ENCODE data around the gene HOXC13.

Gene HOXC13

GRCh38 chr12:53948650-53949593 lies 10.3 kb downstream of the HOXC13 start:
- Histone ChIP-seq H3K27me3 (ENCODE audit: insufficient read depth, poor library complexity, severe bottlenecking) (peaks cover 84% of the 10 kb centered on the region), H3K27ac (ENCODE audit: poor library complexity, severe bottlenecking) (no peak overlapping the region), H3K4me1 (ENCODE audit: insufficient read depth, poor library complexity, severe bottlenecking) (no peaks in the 10 kb centered on the region), H3K9me3 (ENCODE audit: severe bottlenecking) (no peaks in the 10 kb centered on the region), H3K36me3 (ENCODE audit: low read depth) (no peaks in the 10 kb centered on the region), H3K4me3 (ENCODE audit: severe bottlenecking) (no peak overlapping the region)
- DNase-seq (ENCODE audit: low spot score) (no peak), ATAC-seq (ENCODE audit: low read depth) (no peak)
- no peak for TF ChIP-seq CTCF (IDR thresholded peaks at IDR 0.05; ENCODE audit: poor library complexity, severe bottlenecking)

- no peaks in the 10 kb centered on the region for H3K9me3 ChIP-seq (ENCODE audit: severe bottlenecking)
- no peak overlapping the region for H3K4me3 ChIP-seq (ENCODE audit: severe bottlenecking)
- no peaks in the 10 kb centered on the region for H3K4me1 ChIP-seq (ENCODE audit: insufficient read depth, poor library complexity, severe bottlenecking)
- ATAC-seq (ENCODE audit: low read depth), result no peak
- peaks cover 84% of the 10 kb centered on the region for H3K27me3 ChIP-seq (ENCODE audit: insufficient read depth, poor library complexity, severe bottlenecking)
- H3K36me3 ChIP-seq (ENCODE audit: low read depth), result no peaks in the 10 kb centered on the region
- DNase-seq (ENCODE audit: low spot score), result no peak
- TF ChIP-seq CTCF (IDR thresholded peaks at IDR 0.05; ENCODE audit: poor library complexity, severe bottlenecking), result no peak
- no peak overlapping the region for H3K27ac ChIP-seq (ENCODE audit: poor library complexity, severe bottlenecking)
Measured at GRCh38 chr12:53949631-53950436, 11.2 kb downstream of the HOXC13 start.

DNA sequence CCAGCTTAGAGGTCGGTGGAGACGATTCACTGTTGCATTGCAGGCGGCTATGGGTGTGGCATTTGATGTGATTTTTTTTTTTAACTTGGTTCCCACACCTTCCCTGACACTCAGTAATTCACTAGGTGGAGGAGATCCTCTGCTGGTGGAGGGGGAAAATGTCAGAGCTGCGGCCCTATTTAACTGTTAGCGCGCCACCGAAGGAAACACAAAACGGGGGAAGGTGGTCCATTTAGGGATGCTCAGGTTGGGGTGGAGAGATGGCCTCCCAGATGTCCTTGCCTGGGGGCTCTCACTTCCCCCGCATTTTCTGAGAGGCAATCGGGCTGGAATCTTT lies 11.8 kb downstream of the HOXC13 start:
- Histone ChIP-seq H3K9me3 (ENCODE audit: severe bottlenecking) (no peaks in the 10 kb centered on the region), H3K27me3 (ENCODE audit: insufficient read depth, poor library complexity, severe bottlenecking) (peaks cover 84% of the 10 kb centered on the region), H3K4me1 (ENCODE audit: insufficient read depth, poor library complexity, severe bottlenecking) (no peaks in the 10 kb centered on the region), H3K4me3 (ENCODE audit: severe bottlenecking) (no peak overlapping the region), H3K27ac (ENCODE audit: poor library complexity, severe bottlenecking) (no peak overlapping the region), H3K36me3 (ENCODE audit: low read depth) (no peaks in the 10 kb centered on the region)
- no peak for DNase-seq (ENCODE audit: low spot score)
- ATAC-seq (ENCODE audit: low read depth), result peak; percentile 26; the same call in 1 of the 3 replicates
- TF ChIP-seq CTCF (IDR thresholded peaks at IDR 0.05; ENCODE audit: poor library complexity, severe bottlenecking), result peak; percentile 34

DNA sequence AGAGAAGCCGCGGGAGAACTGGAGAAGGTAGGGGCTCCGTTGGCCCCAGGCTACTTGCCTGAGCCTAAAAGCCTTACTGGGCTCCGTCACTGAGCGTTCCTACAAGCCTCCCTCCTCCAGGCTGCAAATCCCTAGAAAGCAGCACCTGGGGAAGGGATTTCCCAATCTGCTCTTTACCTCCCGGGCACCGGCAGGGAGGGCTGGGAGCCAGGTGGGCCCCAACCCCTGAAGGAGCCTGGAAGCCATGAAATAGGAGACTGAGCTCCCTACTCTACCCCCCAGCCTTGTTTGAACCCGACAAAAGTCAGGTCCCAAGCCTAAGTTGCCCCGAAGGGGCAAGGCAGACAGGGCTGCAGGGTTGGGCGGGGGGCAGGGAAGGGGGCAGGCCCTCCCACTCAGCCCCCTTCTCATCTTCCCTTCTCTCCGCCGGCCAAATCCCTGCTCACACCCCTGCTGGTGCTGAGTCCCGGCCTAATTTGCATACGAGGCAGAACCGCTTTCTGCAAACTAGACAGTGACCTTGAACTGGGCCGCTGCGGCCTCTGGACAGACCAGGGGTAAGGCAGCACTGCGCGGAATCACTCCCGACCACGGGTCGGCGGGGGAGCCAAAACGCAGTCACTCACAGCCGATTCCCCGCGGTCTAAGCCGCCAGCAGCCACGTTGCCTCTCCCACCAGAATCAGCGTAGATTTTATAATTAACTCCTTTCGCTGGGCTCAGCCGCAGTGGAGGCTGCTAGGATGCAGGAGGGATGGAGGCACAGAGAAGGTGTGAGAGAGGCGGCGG lies 12.4 kb downstream of the HOXC13 start:
- peaks cover 86% of the 10 kb centered on the region for H3K27me3 ChIP-seq (ENCODE audit: insufficient read depth, poor library complexity, severe bottlenecking)
- DNase-seq (ENCODE audit: low spot score) (peak; percentile 56), ATAC-seq (ENCODE audit: low read depth) (no peak)
- no peak overlapping the region for H3K4me3 ChIP-seq (ENCODE audit: severe bottlenecking)
- no peaks in the 10 kb centered on the region for H3K36me3 ChIP-seq (ENCODE audit: low read depth)
- no peak overlapping the region for H3K27ac ChIP-seq (ENCODE audit: poor library complexity, severe bottlenecking)
- H3K4me1 ChIP-seq (ENCODE audit: insufficient read depth, poor library complexity, severe bottlenecking), result no peaks in the 10 kb centered on the region
- H3K9me3 ChIP-seq (ENCODE audit: severe bottlenecking), result no peaks in the 10 kb centered on the region
- TF ChIP-seq CTCF (IDR thresholded peaks at IDR 0.05; ENCODE audit: poor library complexity, severe bottlenecking), result no peak

Measured in RWPE2 (cell line).